GM19463 (cell line): ENCODE data around the gene ARHGAP8.

Experiments used
- ATAC-seq: cut with Tn5 transposase; IDR thresholded peaks from one replicate; pipeline ENCODE4 v1.9.1; 2021; ENCODE audit warnings: mild to moderate bottlenecking, moderate library complexity; ENCODE audit not compliant: unreplicated experiment

ARHGAP8 gene

DNA sequence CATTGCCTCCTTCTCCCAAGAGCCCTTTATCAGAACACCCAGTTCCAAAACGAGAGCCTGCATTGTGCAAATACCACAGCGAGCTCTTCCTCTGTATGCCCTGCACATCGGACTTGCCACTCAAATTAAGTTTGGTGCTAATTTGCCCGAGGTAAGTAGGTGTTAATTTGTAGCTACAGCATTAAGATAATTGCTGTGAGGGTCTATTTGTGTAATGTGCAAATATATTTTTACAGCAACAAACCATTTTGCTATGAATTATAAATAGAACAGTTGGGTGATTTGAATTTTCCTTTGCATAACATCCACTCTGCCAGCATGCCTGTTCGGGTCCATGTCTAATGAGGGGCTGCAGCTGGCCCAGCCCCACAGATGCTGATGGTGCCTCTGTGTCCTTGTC lies 8.1 kb downstream of the ARHGAP8 start:
- no peak for ATAC-seq

DNA sequence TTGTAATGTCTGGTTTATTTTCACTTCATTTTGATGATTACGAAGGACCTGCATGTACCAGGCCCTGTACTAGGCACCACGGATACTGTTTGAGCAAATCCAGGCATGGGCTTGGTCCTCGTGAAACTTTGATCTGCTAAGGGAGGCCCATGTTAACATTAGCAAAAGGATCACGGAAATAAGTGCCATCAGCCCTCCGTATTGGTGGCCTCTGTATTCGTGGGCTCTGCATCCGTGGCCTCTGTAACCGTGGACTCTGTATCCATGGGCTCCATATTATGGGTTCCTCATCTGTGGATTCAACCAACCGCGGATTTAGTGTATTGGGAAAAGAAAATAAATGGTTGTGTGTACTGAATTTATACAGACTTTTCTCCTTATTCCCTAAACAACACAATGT lies 8.7 kb downstream of the ARHGAP8 start:
- no peak for ATAC-seq

DNA sequence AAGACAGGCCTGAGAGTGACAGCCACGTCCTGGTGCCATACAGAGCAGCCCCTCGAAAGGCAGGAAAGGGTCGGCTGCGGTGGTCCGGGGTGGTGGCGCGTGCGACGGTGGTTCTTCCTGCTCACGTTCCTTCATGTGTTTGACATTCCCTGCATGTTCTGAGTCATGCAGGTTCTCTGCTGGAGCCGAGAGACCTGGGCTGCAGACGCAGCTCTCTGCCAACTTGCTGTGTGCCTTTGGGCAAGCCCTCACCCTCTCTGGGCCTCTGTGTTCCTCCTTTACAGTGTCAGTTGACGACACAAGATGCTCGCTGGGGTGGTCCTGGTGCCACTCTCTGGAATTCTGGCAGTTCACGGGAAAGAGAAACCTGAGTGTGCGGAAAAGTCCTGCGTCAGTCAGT lies 12.0 kb downstream of the ARHGAP8 start:
- ATAC-seq: no peak

DNA sequence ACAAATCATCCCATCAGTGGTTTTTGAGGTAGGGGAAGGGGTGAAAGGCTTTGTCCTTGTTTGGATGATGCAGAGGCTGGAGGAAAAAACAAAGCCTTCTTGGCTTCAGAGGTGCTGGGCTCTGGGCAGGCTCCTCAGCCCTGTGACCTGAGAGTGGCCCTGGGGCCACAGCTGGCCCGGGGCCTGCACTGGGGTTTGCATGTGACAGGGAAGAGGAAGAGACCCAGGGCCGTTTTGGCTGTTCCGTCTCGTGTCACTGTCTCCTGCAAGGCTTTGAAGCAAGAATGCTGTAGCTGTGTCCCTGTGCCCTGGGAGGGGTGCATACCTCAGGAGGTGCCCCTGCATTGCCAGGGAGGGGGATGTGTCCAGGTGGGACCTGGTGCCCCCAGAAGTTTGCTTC lies 12.6 kb downstream of the ARHGAP8 start:
- no peak for ATAC-seq

DNA sequence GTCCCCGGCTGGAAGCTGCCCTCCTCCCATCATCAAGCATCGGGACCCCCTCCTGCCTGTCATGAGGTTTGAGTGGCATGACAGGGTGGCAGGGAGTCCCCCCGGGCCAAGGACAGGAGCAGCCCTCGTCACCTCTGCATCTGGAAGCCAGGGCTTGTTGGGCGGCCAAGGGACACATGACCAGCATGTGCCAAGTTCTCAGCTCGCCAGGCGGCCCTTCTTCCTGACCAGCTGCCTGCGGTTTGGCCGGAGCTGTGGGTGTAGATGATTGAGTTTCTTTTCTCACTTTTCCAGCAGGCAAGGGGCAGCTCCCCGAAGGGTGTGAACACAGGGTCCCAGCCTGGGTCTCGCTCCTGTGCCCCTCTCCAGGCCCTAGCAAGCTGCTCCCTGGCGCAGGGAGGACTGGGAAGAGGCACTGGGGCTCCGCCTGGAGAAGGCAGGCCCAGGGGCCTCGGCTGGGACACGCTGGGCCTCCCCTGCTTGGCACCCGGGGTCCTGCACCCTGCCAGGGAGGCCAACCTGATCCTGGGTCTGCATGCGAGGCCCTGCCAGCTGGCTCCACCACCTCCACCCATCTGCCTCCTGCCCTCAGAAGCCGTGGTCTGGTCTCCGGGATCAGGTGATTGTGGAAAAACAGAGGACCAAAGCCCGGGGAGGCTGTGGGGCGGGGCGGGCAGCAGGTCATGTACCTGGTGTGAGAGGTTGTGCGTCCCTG lies 13.4 kb downstream of the ARHGAP8 start:
- no peak for ATAC-seq

DNA sequence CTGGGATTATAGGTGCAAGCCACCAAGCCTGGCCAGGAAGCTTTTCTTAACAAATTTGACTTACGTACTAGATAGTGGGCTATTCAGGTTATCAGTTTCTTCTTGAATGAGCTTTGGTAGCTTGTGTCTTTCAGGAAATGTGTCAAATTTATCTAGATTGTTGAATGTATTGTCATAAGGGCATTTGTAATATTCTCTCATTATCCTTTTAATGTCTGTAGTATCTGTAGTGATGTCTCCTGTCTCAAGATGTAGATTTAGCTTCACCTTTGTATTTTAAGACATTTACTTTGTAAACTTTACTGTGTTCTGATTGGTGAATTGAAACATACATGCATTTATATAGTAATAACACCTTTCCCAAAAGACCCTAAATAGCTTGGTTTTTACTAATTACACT lies 20.7 kb downstream of the ARHGAP8 start:
- no peak for ATAC-seq

DNA sequence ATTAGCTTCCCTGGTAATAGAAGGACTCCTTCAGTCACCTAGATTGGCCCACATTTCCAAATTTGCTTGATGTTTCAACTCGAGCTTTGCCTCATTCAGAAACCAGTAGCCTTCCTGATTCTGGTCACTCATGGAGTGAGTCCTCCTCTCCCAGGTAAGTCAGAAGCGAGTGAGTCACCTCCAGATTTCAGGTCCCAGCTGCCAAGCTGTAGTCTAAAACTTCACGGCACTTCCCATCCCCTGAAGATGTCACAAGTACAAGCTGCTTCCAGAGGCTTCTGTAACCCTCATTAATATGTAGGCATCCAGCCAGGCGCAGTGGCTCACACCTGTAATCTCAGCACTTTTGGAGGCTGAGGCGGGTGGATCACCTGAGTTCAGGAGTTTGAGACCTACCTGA lies 23.5 kb downstream of the ARHGAP8 start:
- no peak for ATAC-seq

DNA sequence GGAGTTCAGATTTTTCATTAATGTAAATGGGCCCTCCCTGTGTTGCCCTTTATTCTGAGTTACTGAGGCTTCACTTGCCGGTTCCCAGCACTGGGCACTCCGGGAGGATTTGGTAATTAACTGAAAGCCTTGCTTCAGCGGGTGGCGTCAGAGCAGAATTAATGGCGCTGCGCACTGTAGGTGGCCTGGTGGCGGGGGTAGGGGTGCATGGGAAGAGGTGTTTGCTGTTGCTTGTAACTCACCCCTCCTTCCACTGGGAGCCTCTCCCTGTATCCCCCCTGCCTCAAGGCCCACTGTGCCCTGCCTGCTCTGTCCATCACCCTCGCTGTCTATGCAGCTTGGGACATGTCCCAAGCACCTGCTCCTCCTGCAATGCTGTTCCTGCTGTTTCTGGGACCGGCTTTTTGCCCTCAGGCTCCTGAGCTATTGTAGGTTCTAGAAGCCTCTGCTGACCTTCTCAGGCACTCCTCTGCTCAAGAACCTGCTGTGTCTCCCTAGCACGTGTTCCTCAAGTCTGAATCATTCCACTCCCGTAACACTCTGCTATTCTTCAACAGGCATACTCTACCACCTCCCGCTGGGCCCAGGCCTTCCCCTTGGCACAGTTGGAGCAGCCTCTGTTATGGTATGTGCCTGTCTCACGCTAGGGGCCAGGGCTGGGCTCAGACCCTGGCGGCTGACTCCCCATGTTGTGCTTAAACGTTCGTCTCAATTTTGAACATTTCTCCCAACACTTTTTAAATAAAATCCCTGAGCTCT lies 24.4 kb downstream of the ARHGAP8 start:
- ATAC-seq: no peak

DNA sequence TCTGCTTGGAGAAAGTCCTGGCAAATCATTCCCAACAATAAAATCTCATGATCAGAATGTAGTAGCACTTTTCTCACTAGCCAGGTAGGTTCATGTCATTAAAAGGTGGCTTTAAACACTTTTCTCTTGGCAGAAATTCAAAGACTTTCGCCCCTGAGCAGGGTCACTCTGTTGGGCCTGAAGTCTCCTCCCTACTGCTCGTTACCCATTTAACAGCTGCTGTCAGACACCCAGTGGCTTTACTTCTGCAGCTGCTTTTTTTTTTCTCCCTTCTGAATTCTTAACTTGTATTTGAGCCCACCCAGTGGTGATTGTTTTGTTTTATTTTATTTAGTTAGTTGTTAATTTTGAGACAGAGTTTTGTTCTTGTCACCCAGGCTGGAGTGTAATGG lies 25.0 kb downstream of the ARHGAP8 start:
- no peak for ATAC-seq

DNA sequence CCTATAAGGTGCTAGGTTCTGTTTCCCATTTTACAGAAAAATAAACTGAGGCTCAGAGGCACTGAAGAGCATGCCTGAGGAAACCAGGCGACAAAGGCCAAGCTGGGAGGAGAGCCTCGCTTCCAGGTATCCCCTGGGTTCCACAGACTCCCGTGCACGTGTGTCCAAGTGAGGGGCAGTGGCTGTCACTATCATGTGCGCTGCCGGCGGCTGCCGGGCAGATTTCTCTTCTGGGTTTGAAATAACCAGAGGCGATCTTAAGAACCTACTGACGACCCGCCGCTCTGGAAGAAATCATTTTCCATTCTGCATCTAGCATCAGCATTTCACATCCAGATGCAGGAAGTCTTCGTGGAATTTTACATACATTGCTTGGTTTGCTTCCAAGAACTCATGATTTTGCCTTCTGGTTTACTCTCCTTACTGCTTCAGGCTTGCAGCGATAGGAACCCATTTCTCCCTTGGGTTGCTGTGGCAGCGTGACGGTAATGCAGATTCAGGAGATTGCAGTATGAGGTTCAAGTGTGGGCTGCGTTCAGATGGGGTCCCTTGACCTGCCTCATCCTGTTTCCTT lies 28.6 kb downstream of the ARHGAP8 start:
- ATAC-seq: no peak

DNA sequence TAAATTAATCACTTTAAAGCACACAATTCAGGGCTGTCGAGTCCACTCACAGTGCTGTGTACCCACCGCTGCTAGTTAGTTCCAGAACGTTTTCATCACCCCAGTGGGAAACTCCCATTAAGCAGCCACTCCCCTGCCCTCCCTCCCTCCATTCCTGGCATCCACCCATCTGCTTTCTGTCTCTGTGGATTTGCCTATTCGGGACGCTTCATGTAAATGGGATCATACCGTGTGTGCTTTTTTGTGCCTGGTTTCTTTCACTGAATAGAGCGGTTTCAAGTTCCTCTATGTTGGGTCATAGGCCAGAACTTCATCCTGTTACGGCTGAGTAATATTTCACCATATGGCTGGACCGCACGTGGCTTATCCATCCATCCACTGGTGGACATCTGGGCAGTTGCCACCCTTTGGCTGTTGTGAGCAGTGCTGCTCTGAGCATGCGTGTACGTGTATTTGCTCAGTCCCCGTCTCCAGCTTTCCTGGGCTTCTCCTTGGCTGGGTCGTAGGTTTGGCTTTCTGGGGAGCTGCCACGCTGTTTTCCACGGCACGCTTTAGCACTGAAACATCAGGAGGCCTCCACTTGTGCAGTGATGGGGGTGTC lies 30.1 kb downstream of the ARHGAP8 start:
- no peak for ATAC-seq

DNA sequence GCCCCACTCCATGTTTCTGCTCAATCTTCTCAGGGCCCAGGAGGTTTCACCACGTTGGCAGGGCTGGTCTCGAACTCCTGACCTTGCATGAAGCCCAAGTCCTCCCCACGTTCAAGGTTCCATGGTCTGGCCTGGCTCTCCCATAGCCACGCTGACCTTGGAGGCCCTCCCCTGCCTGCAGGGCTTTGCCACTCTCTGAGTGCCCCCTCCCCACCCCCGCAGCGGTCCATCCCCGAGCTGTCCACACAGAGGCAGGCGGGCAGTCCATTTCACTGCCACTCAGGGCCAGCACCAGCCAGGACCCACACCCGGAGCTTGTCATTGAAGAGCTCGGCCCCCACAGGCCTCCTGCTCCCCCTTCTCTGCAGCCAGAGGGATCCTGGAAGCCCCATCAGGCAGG lies 30.7 kb downstream of the ARHGAP8 start:
- ATAC-seq: no peak

DNA sequence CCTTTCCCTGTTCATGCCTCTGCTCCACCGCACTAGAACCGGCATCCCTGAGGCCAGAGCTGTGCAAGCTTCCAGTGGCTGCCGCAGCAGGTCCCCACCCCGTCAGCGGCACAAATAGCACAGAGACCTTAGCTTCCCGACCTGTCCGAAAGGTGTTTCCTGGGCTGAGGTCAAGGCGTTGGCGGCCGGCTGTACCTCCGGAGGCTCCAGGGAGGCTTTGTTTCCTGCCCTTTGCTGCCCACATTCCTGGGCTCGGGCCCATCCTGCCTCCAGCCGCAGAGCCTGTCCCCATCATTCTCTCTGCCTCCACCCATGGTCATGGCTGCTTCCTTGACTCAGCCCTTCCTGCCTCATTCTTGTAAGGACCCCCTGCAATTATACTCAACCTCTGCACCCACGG lies 31.2 kb downstream of the ARHGAP8 start:
- no peak for ATAC-seq

DNA sequence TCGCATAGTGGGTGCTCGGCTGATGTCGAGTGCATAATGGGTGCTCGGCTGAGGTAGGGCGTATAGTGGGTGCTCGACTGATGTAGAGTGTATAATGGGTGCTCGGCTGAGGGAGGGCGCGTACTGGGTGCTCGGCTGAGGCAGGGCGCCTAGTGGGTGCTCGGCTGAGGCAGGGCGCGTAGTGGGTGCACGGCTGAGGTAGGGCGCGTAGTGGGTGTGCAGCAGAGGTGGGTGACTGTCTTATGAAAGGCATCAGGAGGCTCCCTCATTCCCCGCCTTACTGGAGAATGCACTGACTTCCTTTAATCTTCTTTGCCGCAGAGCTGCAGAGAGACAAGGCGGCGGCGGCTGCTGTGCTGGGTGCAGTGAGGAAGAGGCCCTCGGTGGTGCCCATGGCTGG lies 33.8 kb downstream of the ARHGAP8 start:
- no peak for ATAC-seq

DNA sequence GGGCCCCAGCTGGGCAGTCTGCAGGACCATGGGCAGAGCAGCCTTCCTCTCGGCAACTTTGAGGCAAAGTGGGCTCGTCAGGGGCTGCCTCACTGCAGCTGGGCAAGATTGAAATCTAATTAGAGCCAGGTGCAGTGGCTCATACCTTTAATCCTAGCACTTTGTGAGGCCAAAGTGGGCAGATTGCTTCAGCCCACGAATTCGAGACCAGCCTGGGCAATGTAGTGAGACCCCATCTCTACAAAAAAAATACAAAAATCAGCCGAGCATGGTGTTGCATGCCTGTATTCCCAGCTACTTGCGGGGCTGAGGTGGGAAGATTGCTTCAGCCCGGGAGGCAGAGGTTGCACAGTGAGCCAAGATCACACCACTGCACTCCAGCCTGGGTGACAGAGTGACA lies 34.2 kb downstream of the ARHGAP8 start:
- ATAC-seq: no peak

DNA sequence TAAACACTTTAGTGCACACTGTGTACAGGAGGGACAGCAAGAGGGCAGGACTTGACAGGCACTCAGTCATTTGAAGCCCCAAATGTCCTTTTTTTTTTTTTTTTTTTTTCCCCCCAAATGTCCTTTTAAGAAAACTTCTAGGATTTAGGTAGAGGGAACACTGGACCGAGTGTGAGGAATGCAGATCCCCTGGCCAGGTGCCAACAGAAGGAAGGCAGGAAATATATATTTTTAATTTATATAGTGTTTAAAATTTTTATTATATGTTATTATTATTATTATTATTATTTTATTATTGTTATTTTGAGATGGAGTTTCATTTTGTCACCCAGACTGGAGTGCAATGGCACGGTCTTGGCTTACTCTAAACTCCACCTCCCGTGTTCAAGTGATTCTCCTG lies 35.5 kb downstream of the ARHGAP8 start:
- ATAC-seq: no peak

DNA sequence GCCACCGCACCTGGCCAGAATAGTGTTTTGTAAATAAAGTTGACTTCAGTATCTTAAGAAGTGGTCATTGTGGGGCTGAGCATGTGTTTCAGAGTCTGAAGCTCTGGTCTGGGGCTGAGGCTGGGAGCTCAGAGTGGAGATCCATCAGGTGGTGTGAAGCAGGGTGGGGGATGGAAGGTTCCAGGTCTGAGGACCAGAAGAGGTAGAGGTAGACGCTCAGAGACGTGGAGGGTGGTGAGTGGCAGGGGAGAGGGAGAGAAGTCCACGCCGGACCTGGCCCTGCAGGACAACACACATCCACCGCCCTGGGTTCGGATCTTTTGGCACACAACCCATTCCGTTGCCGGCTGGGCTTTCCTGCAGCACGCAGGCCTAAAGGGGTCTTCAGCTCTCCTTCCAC lies 40.7 kb downstream of the ARHGAP8 start:
- no peak for ATAC-seq

DNA sequence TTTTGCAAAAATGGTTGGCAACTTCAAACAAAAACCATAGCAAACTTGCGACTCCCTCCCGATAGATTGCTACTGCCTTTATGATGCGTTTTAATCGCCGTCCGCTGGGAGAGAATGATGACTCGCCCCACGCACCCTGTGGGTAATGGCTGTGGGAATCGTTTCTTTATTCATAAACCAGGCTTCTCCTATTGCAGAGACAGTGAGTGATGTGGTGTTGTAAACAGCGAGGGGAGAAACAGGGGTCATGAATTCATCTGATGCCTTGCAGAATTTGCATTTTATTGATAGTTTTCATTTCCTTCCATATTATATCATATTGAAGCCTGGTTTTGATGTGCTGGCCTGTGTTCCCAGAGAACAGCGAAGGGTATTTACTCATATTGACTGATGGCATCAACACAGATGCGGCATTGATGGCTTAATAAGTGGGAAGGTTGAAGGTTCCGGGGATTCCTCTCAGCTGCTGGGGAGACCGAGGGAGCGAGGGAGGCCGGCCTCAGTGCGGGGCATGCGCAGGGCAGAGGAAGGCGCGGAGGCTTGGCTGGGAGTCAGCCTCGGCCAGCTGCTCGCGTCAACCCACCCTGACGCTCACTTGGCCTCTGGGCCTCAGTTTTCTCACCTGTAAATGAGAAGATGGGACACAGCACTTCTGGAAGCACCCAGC lies 41.3 kb downstream of the ARHGAP8 start:
- ATAC-seq: no peak

DNA sequence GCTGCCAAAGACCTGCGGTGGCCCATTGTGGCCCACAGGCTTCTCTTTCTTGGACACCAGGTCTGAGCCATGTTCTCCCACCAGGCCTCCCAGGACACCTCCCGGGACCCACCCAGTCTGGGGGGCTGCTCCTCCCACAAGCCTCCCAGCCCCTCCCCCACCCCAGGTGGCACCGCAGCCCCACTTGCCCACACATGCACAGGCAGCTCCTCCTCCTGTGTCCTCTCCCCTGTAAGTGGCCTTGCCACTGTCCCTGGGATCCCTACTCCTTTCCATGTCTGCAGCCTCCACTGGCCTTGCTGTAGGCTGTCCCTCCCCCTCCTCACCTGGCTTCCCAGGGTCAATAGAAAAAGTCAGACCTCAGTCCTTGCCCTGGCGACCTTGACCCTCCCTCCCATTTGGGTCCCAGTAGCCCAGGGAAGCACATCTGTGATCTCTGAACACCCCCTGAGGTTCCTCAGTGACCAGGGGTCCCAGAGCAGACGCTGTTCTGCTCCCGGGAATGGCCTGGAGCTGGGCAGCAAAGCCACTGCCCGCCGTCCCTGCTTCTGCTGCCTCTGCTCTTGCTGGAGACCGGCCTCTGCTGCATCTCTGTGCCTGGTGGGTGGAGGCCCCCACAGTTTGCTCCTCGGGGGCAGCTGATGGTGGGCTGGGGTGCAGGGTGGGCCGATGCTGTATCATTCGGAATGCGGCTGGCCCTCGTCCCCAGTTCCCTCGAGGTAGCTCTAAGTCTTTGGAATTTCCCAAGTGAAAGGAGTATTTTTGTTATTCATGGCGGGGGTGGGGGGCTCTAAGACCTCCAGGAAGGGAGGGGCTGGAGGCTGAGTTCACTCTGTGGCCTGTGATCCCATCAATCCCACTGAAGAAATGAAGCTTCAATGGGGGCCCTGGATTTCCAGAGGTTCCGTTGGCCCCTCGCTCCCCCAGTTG lies 43.6 kb downstream of the ARHGAP8 start:
- no peak for ATAC-seq

DNA sequence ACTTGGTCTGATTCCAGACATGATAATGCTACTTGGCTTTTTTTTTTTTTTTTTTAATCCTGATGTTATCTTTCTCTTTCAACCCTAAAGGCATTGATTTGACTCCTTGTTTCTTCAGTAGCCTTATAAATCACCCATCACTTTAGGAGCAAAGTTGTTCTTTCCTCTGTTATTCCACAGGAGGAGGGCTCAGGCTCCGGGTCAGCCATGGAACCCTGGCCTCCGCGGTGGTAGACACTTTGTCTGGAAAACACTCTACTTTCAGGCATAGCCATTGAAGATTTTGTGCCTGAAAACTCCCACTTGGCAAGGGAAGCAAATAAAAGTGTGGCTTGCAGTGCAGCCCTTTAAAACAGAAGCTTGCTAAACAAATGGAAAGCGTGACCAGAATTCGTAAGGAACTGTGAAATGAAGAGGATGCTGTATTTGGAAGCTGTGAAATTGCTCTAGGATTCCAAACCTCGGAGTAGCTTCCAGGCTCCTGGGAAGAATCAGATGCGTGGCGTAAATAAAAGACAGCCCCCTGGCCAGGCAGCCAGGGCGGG lies 44.9 kb downstream of the ARHGAP8 start:
- no peak for ATAC-seq
